BJ (cell line): ENCODE results near the gene RIPOR3. TPM values are rescaled to one million over a fixed set of nuclear protein-coding genes. Genes with fewer than 3 reads are reported as not detected.
A peak's percentile ranks its signal among the peaks of the same experiment; 100 is the strongest.
"Not testable (repeated sequence)": the region's sequence is repeated elsewhere in the genome, so short reads cannot be mapped to it uniquely, and the experiment has no call there.

Source experiments
- CTCF ChIA-PET: fragments of 350-600 bp; formaldehyde crosslinking; extraction: SDS; loops from one replicate; lab custom pipeline; 2021; ENCODE audit warnings: antibody characterized with exemption, inconsistent platforms; lab: Yijun Ruan, JAX
- POLR2A ChIA-PET: fragments of 300-600 bp; sonication (Branson Sonifier 250); formaldehyde crosslinking; extraction: SDS; loops from one replicate; lab custom pipeline; 2021; ENCODE audit warnings: antibody characterized with exemption; lab: Charles Lee
- DNase-seq: peaks from one replicate; pipeline ENCODE4 v3.0.0-alpha.2; 2011; ENCODE audit warnings: low read depth
- H3K27me3 ChIP-seq: 2 replicates; pipeline ENCODE4 v1.6.0; 2011; ENCODE audit warnings: low read length; ENCODE audit not compliant: control insufficient read depth, insufficient read depth
- H3K36me3 ChIP-seq: 2 replicates; pipeline ENCODE4 v1.5.1; 2011; ENCODE audit warnings: low read length; ENCODE audit not compliant: control insufficient read depth, insufficient read depth
- H3K4me3 ChIP-seq: 2 replicates; pipeline ENCODE4 v1.5.1; 2011; ENCODE audit warnings: low read depth, mild to moderate bottlenecking, control low read depth, low read length
- CTCF ChIP-seq: IDR thresholded peaks from 2 replicates; pipeline ENCODE4 v1.5.1; 2011; ENCODE audit warnings: low read depth, mild to moderate bottlenecking, control low read depth, inconsistent platforms, low read length, moderate library complexity; ENCODE audit not compliant: insufficient read depth
- polyA plus RNA-seq: library from polyadenylated mRNA; depleted of rRNA; stranded (reverse); fragments of >200 nt; gene quantifications from 2 replicates; pipeline ENCODE4 v1.2.3, GENCODE V29; 2011

Gene RIPOR3
- polyA plus RNA-seq, 1 experiment: 1.2 TPM

GRCh38 chr20:50719328-50719727 lies 28.0 kb upstream of the RIPOR3 start:
- POLR2A ChIA-PET: no interaction called here
- no peak for TF ChIP-seq CTCF
- no peak for DNase-seq
- CTCF ChIA-PET: interaction anchor here (3.7 kb wide), 1 partner anchor 93 kb away, joined by 14 read pairs; no protein-coding TSS in a partner anchor
- Histone ChIP-seq H3K4me3 (no peak overlapping the region), H3K27me3 (peaks cover 2% of the 10 kb centered on the region; the same call in 1 of the 2 replicates), H3K36me3 (no peaks in the 10 kb centered on the region)

GRCh38 chr20:50717974-50718761 lies 26.8 kb upstream of the RIPOR3 start:
- peaks cover 2% of the 10 kb centered on the region; the same call in 1 of the 2 replicates for H3K27me3 ChIP-seq
- POLR2A ChIA-PET: no interaction called here
- DNase-seq: no peak
- peak; percentile 21; the same call in 1 of the 2 replicates for TF ChIP-seq CTCF
- no peaks in the 10 kb centered on the region for H3K36me3 ChIP-seq
- no peak overlapping the region for H3K4me3 ChIP-seq
- CTCF ChIA-PET: interaction anchor here (3.7 kb wide), 1 partner anchor 92 kb away, joined by 14 read pairs; no protein-coding TSS in a partner anchor

- ChIA-PET CTCF (interaction anchor here (0.9 to 3.7 kb wide), 2 partner anchors 91 to 129 kb away, joined by 3 to 14 read pairs; no protein-coding TSS in a partner anchor), POLR2A (no interaction called here)
- Histone ChIP-seq H3K4me3 (no peak overlapping the region), H3K36me3 (no peaks in the 10 kb centered on the region), H3K27me3 (peaks cover 2% of the 10 kb centered on the region; the same call in 1 of the 2 replicates)
- TF ChIP-seq CTCF: no peak
- no peak for DNase-seq
These were observed 26.0 kb upstream of the RIPOR3 start for GRCh38 chr20:50717312-50717711.

- Histone ChIP-seq H3K4me3 (no peak overlapping the region), H3K27me3 (peaks cover 2% of the 10 kb centered on the region; the same call in 1 of the 2 replicates), H3K36me3 (no peaks in the 10 kb centered on the region)
- POLR2A ChIA-PET: no interaction called here
- no peak for DNase-seq
- CTCF ChIA-PET: interaction anchor here (0.9 kb wide), 1 partner anchor 128 kb away, joined by 3 read pairs; no protein-coding TSS in a partner anchor
- no peak for TF ChIP-seq CTCF
These were observed 25.2 kb upstream of the RIPOR3 start for GRCh38 chr20:50716518-50716917.

- TF ChIP-seq CTCF: no peak
- peaks cover 2% of the 10 kb centered on the region; the same call in 1 of the 2 replicates for H3K27me3 ChIP-seq
- no peak for DNase-seq
- no peak overlapping the region for H3K4me3 ChIP-seq
- no peaks in the 10 kb centered on the region for H3K36me3 ChIP-seq
- CTCF ChIA-PET: interaction anchor here (1.0 to 1.2 kb wide), 2 partner anchors 9 to 11 kb away, joined by 3 read pairs; no protein-coding TSS in a partner anchor
- POLR2A ChIA-PET: no interaction called here
These were observed 24.4 kb upstream of the RIPOR3 start for GRCh38 chr20:50715694-50716093.

- DNase-seq, H3K36me3 ChIP-seq, H3K4me3 ChIP-seq, POLR2A ChIA-PET, H3K27me3 ChIP-seq: not testable (repeated sequence)
- CTCF ChIA-PET: interaction anchor here (0.8 to 2.8 kb wide), 13 partner anchors 10 to 89 kb away, joined by 3 to 31 read pairs (median 4); no protein-coding TSS in a partner anchor
These were observed 23.1 kb upstream of the RIPOR3 start for GRCh38 chr20:50714426-50714825.
